H9 (cell line): ENCODE data around the gene TMEM82. TPM values are rescaled to one million over a fixed set of nuclear protein-coding genes. Genes with fewer than 3 reads are reported as not detected.

ENCODE experiments used
- DNase-seq: peaks from one replicate; pipeline ENCODE4 v3.0.0-alpha.2; 2017
- H2AFZ ChIP-seq: one replicate; pipeline ENCODE4 v1.6.1; 2013; ENCODE audit warnings: mild to moderate bottlenecking, low read length, control low read depth, moderate library complexity
- H2AK5ac ChIP-seq: 2 replicates; pipeline ENCODE4 v1.6.1; 2013; ENCODE audit warnings: low read length, control low read depth, mixed read lengths; ENCODE audit not compliant: insufficient read length
- H2BK120ac ChIP-seq: one replicate; pipeline ENCODE4 v1.6.1; 2013; ENCODE audit warnings: low read depth, mild to moderate bottlenecking, low read length, control low read depth, inconsistent platforms; ENCODE audit not compliant: poor library complexity, severe bottlenecking
- H2BK12ac ChIP-seq: 2 replicates; pipeline ENCODE4 v1.6.1; 2013; ENCODE audit warnings: low read length, control low read depth, mixed read lengths, low read depth; ENCODE audit not compliant: insufficient read length
- H2BK15ac ChIP-seq: 2 replicates; pipeline ENCODE4 v1.6.1; 2013; ENCODE audit warnings: low read depth, low read length, control low read depth
- H2BK20ac ChIP-seq: one replicate; pipeline ENCODE4 v1.6.1; 2013; ENCODE audit warnings: low read depth, mild to moderate bottlenecking, low read length, control low read depth, inconsistent platforms; ENCODE audit not compliant: poor library complexity, severe bottlenecking
- H2BK5ac ChIP-seq: 2 replicates; pipeline ENCODE4 v1.6.1; 2013; ENCODE audit warnings: low read length, control low read depth, mixed read lengths; ENCODE audit not compliant: insufficient read length
- H3K14ac ChIP-seq: 2 replicates; pipeline ENCODE4 v1.6.1; 2013; ENCODE audit warnings: low read length, control low read depth; ENCODE audit not compliant: insufficient read depth
- H3K18ac ChIP-seq: 2 replicates; pipeline ENCODE4 v1.6.1; 2013; ENCODE audit warnings: low read depth, mild to moderate bottlenecking, mixed read lengths, low read length, control low read depth; ENCODE audit not compliant: insufficient read length
- H3K23ac ChIP-seq: 2 replicates; pipeline ENCODE4 v1.6.1; 2013; ENCODE audit warnings: low read length, control low read depth, mixed read lengths, low read depth; ENCODE audit not compliant: insufficient read length
- H3K23me2 ChIP-seq: 2 replicates; pipeline ENCODE4 v1.6.1; 2013; ENCODE audit warnings: low read depth, mild to moderate bottlenecking, mixed read lengths, low read length, control low read depth; ENCODE audit not compliant: insufficient read length, poor library complexity, severe bottlenecking
- H3K27ac ChIP-seq: 2 replicates; pipeline ENCODE4 v1.5.1; 2013; ENCODE audit warnings: low read length, control low read depth, mixed read lengths, low read depth; ENCODE audit not compliant: insufficient read length
- H3K27me3 ChIP-seq: 2 replicates; pipeline ENCODE4 v1.6.1; 2013; ENCODE audit warnings: low read length, control low read depth, inconsistent platforms; ENCODE audit not compliant: insufficient read depth
- H3K4ac ChIP-seq: 2 replicates; pipeline ENCODE4 v1.6.1; 2013; ENCODE audit warnings: low read depth, mild to moderate bottlenecking, control low read depth, inconsistent platforms, low read length, moderate library complexity
- H3K4me1 ChIP-seq: 2 replicates; pipeline ENCODE4 v1.6.1; 2013; ENCODE audit warnings: low read length, control low read depth, inconsistent platforms; ENCODE audit not compliant: insufficient read depth
- H3K4me2 ChIP-seq: 2 replicates; pipeline ENCODE4 v1.6.1; 2013; ENCODE audit warnings: low read length, control low read depth, mixed read lengths; ENCODE audit not compliant: insufficient read length, insufficient read depth
- H3K56ac ChIP-seq: 2 replicates; pipeline ENCODE4 v1.6.1; 2013; ENCODE audit warnings: low read depth, mild to moderate bottlenecking, mixed read lengths, low read length, control low read depth; ENCODE audit not compliant: insufficient read length
- H3K79me1 ChIP-seq: 2 replicates; pipeline ENCODE4 v1.6.1; 2013; ENCODE audit warnings: low read depth, mild to moderate bottlenecking, moderate library complexity, low read length, control low read depth, inconsistent platforms; ENCODE audit not compliant: insufficient read depth, poor library complexity, severe bottlenecking
- H3K79me2 ChIP-seq: 2 replicates; pipeline ENCODE4 v1.6.1; 2013; ENCODE audit warnings: low read length, control low read depth, inconsistent platforms; ENCODE audit not compliant: insufficient read depth
- H3K9ac ChIP-seq: 2 replicates; pipeline ENCODE4 v1.6.1; 2013; ENCODE audit warnings: low read length, control low read depth, mixed read lengths; ENCODE audit not compliant: insufficient read length; ENCODE audit errors: extremely low read depth
- H3K9me3 ChIP-seq: one replicate; pipeline ENCODE4 v1.6.1; 2013; ENCODE audit warnings: low read depth, low read length, inconsistent platforms; ENCODE audit not compliant: control insufficient read depth
- H3T11ph ChIP-seq: one replicate; pipeline ENCODE4 v1.6.1; 2013; ENCODE audit warnings: mild to moderate bottlenecking, low read length, control low read depth, inconsistent platforms
- H4K20me1 ChIP-seq: one replicate; pipeline ENCODE4 v1.6.1; 2013; ENCODE audit not compliant: control insufficient read depth, insufficient read length, insufficient read depth
- H4K5ac ChIP-seq: 2 replicates; pipeline ENCODE4 v1.6.1; 2013; ENCODE audit warnings: low read depth, mild to moderate bottlenecking, mixed read lengths, low read length, control low read depth; ENCODE audit not compliant: insufficient read length
- H4K8ac ChIP-seq: replicated peaks from 2 replicates; pipeline ENCODE4 v1.6.1; 2013; ENCODE audit warnings: low read length, control low read depth, mixed read lengths, low read depth; ENCODE audit not compliant: insufficient read length
- H4K91ac ChIP-seq: 2 replicates; pipeline ENCODE4 v1.6.1; 2013; ENCODE audit warnings: low read depth, mild to moderate bottlenecking, moderate library complexity, mixed read lengths, low read length, control low read depth; ENCODE audit not compliant: insufficient read length
- H3K27ac Mint-ChIP-seq, 3 experiments: 2 replicates in 2 of 3; 3 replicates in 1 of 3; pipeline ENCODE4 v1.8.0; 2020 to 2021; ENCODE audit warnings: mixed read lengths in 3 of 3, mild to moderate bottlenecking in 1 of 3, moderate library complexity in 1 of 3
- H3K27me3 Mint-ChIP-seq: 2 replicates; pipeline ENCODE4 v1.8.0; 2021; ENCODE audit warnings: low read depth, mild to moderate bottlenecking, moderate library complexity, mixed read lengths
- H3K36me3 Mint-ChIP-seq, 3 experiments: 2 replicates in 2 of 3; 3 replicates in 1 of 3; pipeline ENCODE4 v1.8.0; 2020 to 2021; ENCODE audit warnings: low read depth in 3 of 3, mixed read lengths in 3 of 3; ENCODE audit not compliant: insufficient read depth in 1 of 3
- H3K4me1 Mint-ChIP-seq, 2 experiments: 2 replicates each; pipeline ENCODE4 v1.8.0; 2020; ENCODE audit warnings: mixed read lengths in 2 of 2
- H3K4me3 Mint-ChIP-seq, 2 experiments: 2 replicates in 1 of 2; 3 replicates in 1 of 2; pipeline ENCODE4 v1.8.0; 2020 to 2021; ENCODE audit warnings: mild to moderate bottlenecking in 2 of 2, mixed read lengths in 2 of 2, moderate library complexity in 1 of 2
- H3K9me3 Mint-ChIP-seq, 2 experiments: 2 replicates in 1 of 2; 3 replicates in 1 of 2; pipeline ENCODE4 v1.8.0; 2020; ENCODE audit warnings: mild to moderate bottlenecking in 2 of 2, mixed read lengths in 2 of 2, moderate library complexity in 1 of 2
- CTCF ChIP-seq: fragments of 200-600 bp; sonication (generic); conservative IDR thresholded peaks from 3 replicates; pipeline ENCODE4 v1.8.0; 2021; ENCODE audit warnings: antibody characterized with exemption, mild to moderate bottlenecking
- WGBS: extraction: QIAGEN DNeasy Blood & Tissue Kit; methylation state at CpG from one replicate; pipeline ENCODE4 v1.1.7; 2013; ENCODE audit warnings: missing lambda C conversion rate, low lambda C conversion rate, mixed read lengths; ENCODE audit not compliant: insufficient read length; ENCODE audit errors: extremely low coverage; 5-methylcytosine and 5-hydroxymethylcytosine counted together
- total RNA-seq: library from RNA; stranded (reverse); gene quantifications from 2 replicates; pipeline ENCODE4 v1.2.1, GENCODE V29; 2021

TMEM82 gene
- total RNA-seq, 1 experiment from 2014 or later = 1.4 TPM

DNA sequence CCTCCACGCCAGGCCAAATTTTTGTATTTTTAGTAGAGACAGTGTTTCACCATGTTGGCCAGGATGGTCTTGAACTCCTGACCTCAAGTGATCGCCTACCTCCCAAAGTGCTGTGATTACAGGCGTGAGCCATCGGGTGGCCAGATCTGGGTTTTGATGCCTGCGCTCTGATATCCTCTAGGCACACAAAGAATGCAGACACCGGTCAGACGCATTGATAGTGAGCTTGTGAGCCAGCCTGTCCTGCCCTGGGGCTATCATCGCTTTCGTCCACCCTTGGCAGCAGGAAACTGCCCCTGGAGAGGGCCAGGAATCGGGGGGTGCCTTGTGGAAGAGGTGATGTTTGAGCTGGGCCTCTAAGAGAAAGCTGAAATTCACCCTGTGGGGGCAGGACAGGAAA lies 20.2 kb downstream of the TMEM82 start:
- no peak overlapping the region for H2BK12ac ChIP-seq
- H4K20me1 ChIP-seq = no peaks in the 10 kb centered on the region
- H3K79me1 ChIP-seq = no peaks in the 10 kb centered on the region
- peak; percentile 53 for DNase-seq
- WGBS = no CpG with 5 or more reads among the region's 10 CpGs
- no peak overlapping the region for H3K4ac ChIP-seq
- peaks cover 4% of the 10 kb centered on the region; the same call in 1 of the 2 replicates for H3K4me1 ChIP-seq
- no peak overlapping the region for H2BK15ac ChIP-seq
- H3K4me1 Mint-ChIP-seq = peaks cover 25 to 33% of the 10 kb centered on the region in 2 experiments
- H3K27me3 ChIP-seq = no peaks in the 10 kb centered on the region
- TF ChIP-seq CTCF = no peak
- no peak overlapping the region for H2AK5ac ChIP-seq
- peaks cover 13% of the 10 kb centered on the region for H3K23me2 ChIP-seq
- H3K27me3 Mint-ChIP-seq = no peaks in the 10 kb centered on the region; the same call in 1 of the 2 replicates
- no peak overlapping the region for H3K23ac ChIP-seq
- H4K5ac ChIP-seq = no peak overlapping the region
- 0 out of 5 replicates have a peak overlapping the region, but pooled peaks of 1 of the 2 experiments have one; percentile 22 for H3K4me3 Mint-ChIP-seq
- H4K8ac ChIP-seq = no peak overlapping the region
- H3K56ac ChIP-seq = no peak overlapping the region
- H3K9me3 ChIP-seq = no peaks in the 10 kb centered on the region
- H2BK20ac ChIP-seq = no peak overlapping the region
- no peak overlapping the region for H2BK120ac ChIP-seq
- peaks cover 21% of the 10 kb centered on the region; the same call in 1 of the 2 replicates for H3K79me2 ChIP-seq
- no peak overlapping the region for H3K4me2 ChIP-seq
- H3K9me3 Mint-ChIP-seq = no peaks in the 10 kb centered on the region
- H3K36me3 Mint-ChIP-seq = peaks cover 31 to 35% (median 34%) of the 10 kb centered on the region in 3 experiments; a peak in 6 of 7 replicates
- H3K9ac ChIP-seq = no peak overlapping the region
- H3K18ac ChIP-seq = no peak overlapping the region
- no peak overlapping the region; the same call in 1 of the 2 replicates for H3K14ac ChIP-seq
- H3T11ph ChIP-seq = no peak overlapping the region
- no peak overlapping the region for H3K27ac ChIP-seq
- H3K27ac Mint-ChIP-seq = peak overlapping the region in 2 of 3 experiments; percentile 59 to 97; a peak in 3 of 7 replicates
- no peak overlapping the region for H2AFZ ChIP-seq
- H4K91ac ChIP-seq = no peak overlapping the region
- H2BK5ac ChIP-seq = no peak overlapping the region
